Measurements from ENCODE around the gene WTIP.

WTIP gene

GRCh38 chr19:34549833-34550232 lies 68.3 kb downstream of the WTIP start:
- no peaks in the 10 kb centered on the region for H3K4me1 ChIP-seq (ENCODE audit: control insufficient read depth, insufficient read depth, low read length)
- H3K9ac ChIP-seq (ENCODE audit: low read depth, low read length), result no peak overlapping the region
- no peak overlapping the region for H3K4me3 ChIP-seq (ENCODE audit: low read length)
- H3K4me2 ChIP-seq (ENCODE audit: low read length), result no peak overlapping the region
- no peaks in the 10 kb centered on the region for H3K36me3 ChIP-seq (ENCODE audit: insufficient read depth, low read length)
- H3K9me3 ChIP-seq (replicated peaks; ENCODE audit: low read length), result peaks cover 11% of the 10 kb centered on the region
- peaks cover 7% of the 10 kb centered on the region for H3K27me3 ChIP-seq (ENCODE audit: control insufficient read depth, insufficient read depth, low read length)

- Histone ChIP-seq H3K4me2 (ENCODE audit: low read length) (no peak overlapping the region), H3K36me3 (ENCODE audit: insufficient read depth, low read length) (no peaks in the 10 kb centered on the region), H3K9me3 (replicated peaks; ENCODE audit: low read length) (peaks cover under 1% of the 10 kb centered on the region), H3K27me3 (ENCODE audit: control insufficient read depth, insufficient read depth, low read length) (peaks cover 7% of the 10 kb centered on the region), H3K4me3 (ENCODE audit: low read length) (no peak overlapping the region), H3K4me1 (ENCODE audit: control insufficient read depth, insufficient read depth, low read length) (no peaks in the 10 kb centered on the region), H3K9ac (ENCODE audit: low read depth, low read length) (no peak overlapping the region)
These were observed 73.9 kb downstream of the WTIP start for GRCh38 chr19:34555447-34555846.

GRCh38 chr19:34556488-34556887 lies 74.9 kb downstream of the WTIP start:
- H3K27me3 ChIP-seq (ENCODE audit: control insufficient read depth, insufficient read depth, low read length), result peaks cover 7% of the 10 kb centered on the region
- H3K9ac ChIP-seq (ENCODE audit: low read depth, low read length), result no peak overlapping the region
- H3K4me2 ChIP-seq (ENCODE audit: low read length), result no peak overlapping the region
- H3K36me3 ChIP-seq (ENCODE audit: insufficient read depth, low read length), result no peaks in the 10 kb centered on the region
- H3K4me3 ChIP-seq (ENCODE audit: low read length), result no peak overlapping the region
- H3K4me1 ChIP-seq (ENCODE audit: control insufficient read depth, insufficient read depth, low read length), result no peaks in the 10 kb centered on the region
- no peaks in the 10 kb centered on the region for H3K9me3 ChIP-seq (replicated peaks; ENCODE audit: low read length)

GRCh38 chr19:34559045-34559444 lies 77.5 kb downstream of the WTIP start:
- H3K9me3 ChIP-seq (replicated peaks; ENCODE audit: low read length), result no peaks in the 10 kb centered on the region
- H3K36me3 ChIP-seq (ENCODE audit: insufficient read depth, low read length), result no peaks in the 10 kb centered on the region
- H3K4me2 ChIP-seq (ENCODE audit: low read length), result no peak overlapping the region
- H3K27me3 ChIP-seq (ENCODE audit: control insufficient read depth, insufficient read depth, low read length), result peaks cover 3% of the 10 kb centered on the region
- H3K4me3 ChIP-seq (ENCODE audit: low read length), result no peak overlapping the region
- H3K4me1 ChIP-seq (ENCODE audit: control insufficient read depth, insufficient read depth, low read length), result no peaks in the 10 kb centered on the region
- H3K9ac ChIP-seq (ENCODE audit: low read depth, low read length), result no peak overlapping the region

GRCh38 chr19:34560229-34560628 lies 78.7 kb downstream of the WTIP start:
- Histone ChIP-seq H3K4me2 (ENCODE audit: low read length) (no peak overlapping the region), H3K4me3 (ENCODE audit: low read length) (no peak overlapping the region), H3K9ac (ENCODE audit: low read depth, low read length) (no peak overlapping the region), H3K9me3 (replicated peaks; ENCODE audit: low read length) (no peaks in the 10 kb centered on the region), H3K36me3 (ENCODE audit: insufficient read depth, low read length) (no peaks in the 10 kb centered on the region), H3K4me1 (ENCODE audit: control insufficient read depth, insufficient read depth, low read length) (no peaks in the 10 kb centered on the region), H3K27me3 (ENCODE audit: control insufficient read depth, insufficient read depth, low read length) (no peaks in the 10 kb centered on the region)
